ENCODE results near the gene TH.

The TH gene

GRCh38 chr11:2142300-2142759 is 29.3 kb downstream of the TH start:
- DNase-seq (ENCODE audit: low spot score) = peak; percentile 82

- no peak for DNase-seq (ENCODE audit: low spot score)
These were observed 30.9 kb downstream of the TH start for GRCh38 chr11:2140411-2141400.

GRCh38 chr11:2139621-2140337 is 31.8 kb downstream of the TH start:
- DNase-seq (ENCODE audit: low spot score) = no peak

- DNase-seq (ENCODE audit: low spot score) = peak; percentile 83
These were observed 32.5 kb downstream of the TH start, which contains the start of gene IGF2 for GRCh38 chr11:2139123-2139521. IGF2 (minus strand) TSS chr11:2139389; CDS start chr11:2135523, 3,866 bp downstream.

GRCh38 chr11:2138431-2139122 is 33.0 kb downstream of the TH start:
- peak; percentile 71 for DNase-seq (ENCODE audit: low spot score)

GRCh38 chr11:2138068-2138430 is 33.6 kb downstream of the TH start:
- DNase-seq (ENCODE audit: low spot score) = peak; percentile 44

GRCh38 chr11:2137202-2138067 is 34.2 kb downstream of the TH start:
- DNase-seq (ENCODE audit: low spot score) = peak; percentile 99

GRCh38 chr11:2136952-2137201 is 34.7 kb downstream of the TH start:
- no peak for DNase-seq (ENCODE audit: low spot score)

- no peak for DNase-seq (ENCODE audit: low spot score)
These were observed 35.2 kb downstream of the TH start for GRCh38 chr11:2136209-2136951.

- no peak for DNase-seq (ENCODE audit: low spot score)
These were observed 35.9 kb downstream of the TH start for GRCh38 chr11:2135648-2136201.

GRCh38 chr11:2135018-2135569 is 36.5 kb downstream of the TH start:
- no peak for DNase-seq (ENCODE audit: low spot score)

- DNase-seq (ENCODE audit: low spot score) = no peak
These were observed 37.3 kb downstream of the TH start for GRCh38 chr11:2134022-2135010.

GRCh38 chr11:2133241-2134021 is 38.2 kb downstream of the TH start:
- no peak for DNase-seq (ENCODE audit: low spot score)

GRCh38 chr11:2132874-2133240 is 38.8 kb downstream of the TH start:
- DNase-seq (ENCODE audit: low spot score) = no peak

- DNase-seq (ENCODE audit: low spot score) = no peak
These were observed 39.4 kb downstream of the TH start for GRCh38 chr11:2132246-2132645.

- no peak for DNase-seq (ENCODE audit: low spot score)
These were observed 40.0 kb downstream of the TH start for GRCh38 chr11:2131371-2132236.

GRCh38 chr11:2130881-2131352 is 40.7 kb downstream of the TH start:
- no peak for DNase-seq (ENCODE audit: low spot score)
